Measurements from ENCODE around the gene UBE2B.

The UBE2B gene

DNA sequence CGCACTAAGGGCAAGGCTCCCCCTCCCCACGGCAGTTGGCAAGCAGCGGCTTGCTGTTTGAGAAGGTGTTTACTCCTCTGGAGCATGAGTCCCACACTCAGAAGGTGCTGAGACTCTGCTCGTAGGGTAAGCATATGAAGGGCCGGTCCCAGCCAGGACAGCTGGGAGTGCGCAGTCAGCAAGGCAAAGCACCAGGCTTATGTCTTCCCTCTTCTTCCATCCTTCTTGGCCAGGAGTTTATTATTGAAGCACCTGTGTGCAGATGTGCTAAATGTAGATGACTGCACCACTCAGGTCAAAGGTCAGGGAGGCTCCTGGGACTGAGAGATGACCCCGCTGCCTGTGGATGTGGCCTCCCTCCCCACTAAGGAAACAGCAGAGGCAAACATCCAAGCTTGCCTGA lies 67.4 kb downstream of the UBE2B start:
- DNase-seq, result no peak

DNA sequence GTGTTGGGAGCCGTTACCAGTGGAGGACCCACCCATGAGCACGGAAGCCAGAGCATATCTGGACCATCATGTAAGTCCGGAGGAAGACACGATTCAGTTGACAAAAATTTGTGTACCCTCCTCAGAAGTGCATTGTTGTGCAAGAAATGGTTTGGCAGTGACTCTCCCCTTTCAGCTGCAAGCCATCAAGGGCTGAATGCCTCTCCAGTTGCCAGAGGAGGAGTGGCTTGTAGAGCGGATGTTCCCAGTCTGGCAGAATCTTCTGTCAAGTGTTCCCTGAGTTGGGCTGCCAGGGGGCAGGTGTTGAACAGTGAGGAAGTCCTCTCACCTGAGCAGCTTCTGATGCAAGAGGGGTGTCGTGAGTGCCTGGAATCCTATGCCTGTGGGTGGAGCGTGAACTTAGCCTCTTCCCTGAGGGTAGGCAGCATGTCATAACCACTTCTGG lies 67.9 kb downstream of the UBE2B start:
- peak; percentile 79 for DNase-seq

DNA sequence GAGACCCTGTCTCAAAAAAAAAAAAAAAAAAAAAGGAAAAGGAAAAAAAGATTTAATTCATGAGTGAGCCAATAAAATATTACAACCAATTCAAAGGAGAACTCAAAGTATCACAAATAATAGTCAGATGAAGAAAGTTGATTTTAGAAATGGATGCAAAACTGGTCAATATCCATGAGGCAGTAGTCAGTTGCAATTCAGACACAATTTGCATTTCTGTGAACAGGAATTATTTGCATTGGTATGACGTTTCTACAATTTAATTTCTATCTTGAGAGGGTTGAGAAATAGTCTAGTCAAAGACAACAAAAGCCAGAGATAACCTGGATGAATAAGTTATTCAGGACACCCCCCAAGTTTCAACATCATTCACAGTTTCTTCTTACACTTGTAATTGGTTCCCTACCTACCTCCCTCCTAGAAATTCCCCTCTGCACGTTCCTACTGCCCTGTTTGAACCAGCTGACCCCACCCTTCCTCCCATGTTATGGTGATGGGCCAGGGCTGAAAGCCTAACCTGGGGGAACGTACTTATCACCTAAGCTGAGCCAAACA lies 68.9 kb downstream of the UBE2B start:
- no peak for DNase-seq
